H1 (cell line): Measurements from ENCODE around the gene TBCE. TPM values are rescaled to one million over a fixed set of nuclear protein-coding genes. Genes with fewer than 3 reads are reported as not detected.
A peak's percentile ranks its signal among the peaks of the same experiment; 100 is the strongest.

ENCODE experiments used
- CTCF ChIA-PET: fragments of 300-600 bp; sonication (Branson Sonifier 250); formaldehyde crosslinking; loops from one replicate; lab custom pipeline; 2021; ENCODE audit not compliant: partially characterized antibody; lab: Charles Lee
- POLR2A ChIA-PET: fragments of 300-600 bp; sonication (Branson Sonifier 250); formaldehyde crosslinking; loops from one replicate; lab custom pipeline; 2021; ENCODE audit warnings: inconsistent platforms; ENCODE audit not compliant: partially characterized antibody; lab: Charles Lee
- DNase-seq, 2 experiments: peaks; one replicate each; pipeline versions ENCODE4 v3.0.0 to v3.0.0-alpha.2; 2010 to 2022; ENCODE audit warnings: low spot score in 2 of 2, low read depth in 1 of 2, mixed read lengths in 1 of 2
- FAIRE-seq: peaks from 2 replicates; lab custom pipeline; 2011; peaks lifted over from hg19 to GRCh38; lab: Jason Lieb, UNC
- H2AFZ ChIP-seq: 2 replicates; pipeline ENCODE4 v1.8.1; 2012; ENCODE audit warnings: low read length, inconsistent platforms
- H2AK5ac ChIP-seq: 2 replicates; pipeline ENCODE4 v1.6.1; 2013; ENCODE audit warnings: low read depth, low read length
- H2BK120ac ChIP-seq: replicated peaks from 2 replicates; pipeline ENCODE3; 2013; ENCODE audit warnings: low read depth, low read length, inconsistent platforms
- H2BK12ac ChIP-seq: 2 replicates; pipeline ENCODE4 v1.6.1; 2013; ENCODE audit warnings: low read depth, low read length
- H2BK15ac ChIP-seq: 2 replicates; pipeline ENCODE4 v1.6.1; 2013; ENCODE audit warnings: low read length
- H2BK20ac ChIP-seq: 2 replicates; pipeline ENCODE4 v1.6.1; 2013; ENCODE audit warnings: low read length
- H2BK5ac ChIP-seq: 2 replicates; pipeline ENCODE4 v1.6.1; 2013; ENCODE audit warnings: low read depth, low read length
- H3K14ac ChIP-seq: 2 replicates; pipeline ENCODE4 v1.6.1; 2013; ENCODE audit warnings: inconsistent platforms; ENCODE audit not compliant: insufficient read length
- H3K18ac ChIP-seq: 2 replicates; pipeline ENCODE4 v1.6.1; 2013; ENCODE audit warnings: low read length; ENCODE audit errors: extremely low read depth
- H3K23ac ChIP-seq: 2 replicates; pipeline ENCODE4 v1.6.1; 2013; ENCODE audit warnings: inconsistent platforms; ENCODE audit not compliant: insufficient read length
- H3K23me2 ChIP-seq: 2 replicates; pipeline ENCODE4 v1.6.1; 2013; ENCODE audit warnings: low read depth, low read length
- H3K27ac ChIP-seq: 2 replicates; pipeline ENCODE4 v1.6.1; 2011; ENCODE audit warnings: low read depth, low read length, inconsistent platforms
- H3K27me3 ChIP-seq, 4 experiments: replicated peaks in 1 of 4; 1 replicate in 1 of 4; 2 replicates in 3 of 4; pipeline versions ENCODE4 v1.6.1 to v1.8.1; 2011 to 2013; ENCODE audit warnings: low read length in 3 of 4, mild to moderate bottlenecking in 3 of 4, inconsistent platforms in 2 of 4, mixed read lengths in 2 of 4, moderate library complexity in 1 of 4; ENCODE audit not compliant: control insufficient read depth in 3 of 4, insufficient read depth in 3 of 4; ENCODE audit errors: extremely low read depth in 1 of 4
- H3K36me3 ChIP-seq, 4 experiments: 2 replicates each; pipeline versions ENCODE4 v1.6.1 to v1.8.1; 2011 to 2013; ENCODE audit warnings: mild to moderate bottlenecking in 4 of 4, low read length in 3 of 4, moderate library complexity in 2 of 4, control low read depth in 1 of 4, inconsistent platforms in 1 of 4; ENCODE audit not compliant: insufficient read depth in 4 of 4, control insufficient read depth in 2 of 4
- H3K4ac ChIP-seq: replicated peaks from 2 replicates; pipeline ENCODE3; 2013; ENCODE audit warnings: low read length, low read depth, mixed read lengths, inconsistent platforms; ENCODE audit not compliant: insufficient read length
- H3K4me1 ChIP-seq, 4 experiments: replicated peaks in 1 of 4; 1 replicate in 1 of 4; 2 replicates in 3 of 4; pipeline versions ENCODE4 v1.6.1 to v1.8.1; 2011 to 2013; ENCODE audit warnings: low read length in 3 of 4, inconsistent platforms in 2 of 4, mixed read lengths in 1 of 4; ENCODE audit not compliant: insufficient read depth in 4 of 4, control insufficient read depth in 3 of 4
- H3K4me2 ChIP-seq, 2 experiments: 2 replicates each; pipeline versions ENCODE4 v1.6.1 to v1.8.1; 2011 to 2013; ENCODE audit warnings: low read depth in 2 of 2, low read length in 2 of 2, control low read depth in 1 of 2, inconsistent platforms in 1 of 2, mild to moderate bottlenecking in 1 of 2; ENCODE audit not compliant: insufficient read depth in 1 of 2
- H3K4me3 ChIP-seq, 4 experiments: fragments of 200-600, 300-600 bp in 1 of 4; sonication (generic), shearing (Covaris generic), sonication (Bioruptor Twin) in 1 of 4; 2 replicates each; pipeline versions ENCODE4 v1.5.1 to v1.8.1; 2011 to 2016; ENCODE audit warnings: low read length in 4 of 4, low read depth in 3 of 4, control low read depth in 2 of 4, inconsistent platforms in 2 of 4, mild to moderate bottlenecking in 2 of 4, mixed read lengths in 1 of 4, moderate library complexity in 1 of 4; ENCODE audit not compliant: insufficient read depth in 2 of 4; ENCODE audit errors: extremely low read depth in 1 of 4
- H3K56ac ChIP-seq: replicated peaks from 2 replicates; pipeline ENCODE3; 2013; ENCODE audit warnings: low read depth, mild to moderate bottlenecking, mixed read lengths, low read length, inconsistent platforms; ENCODE audit not compliant: insufficient read length
- H3K79me1 ChIP-seq: 2 replicates; pipeline ENCODE4 v1.6.1; 2013; ENCODE audit warnings: low read depth, low read length, control low read depth
- H3K79me2 ChIP-seq, 2 experiments: 2 replicates each; pipeline versions ENCODE4 v1.6.1 to v1.8.1; 2012 to 2013; ENCODE audit warnings: low read length in 2 of 2, mild to moderate bottlenecking in 2 of 2, inconsistent platforms in 1 of 2; ENCODE audit not compliant: insufficient read depth in 2 of 2, control insufficient read depth in 1 of 2
- H3K9ac ChIP-seq, 4 experiments: replicated peaks in 1 of 4; 1 replicate in 1 of 4; 2 replicates in 3 of 4; pipeline versions ENCODE4 v1.6.1 to v1.8.1; 2011 to 2013; ENCODE audit warnings: low read depth in 3 of 4, low read length in 3 of 4, control low read depth in 2 of 4, mild to moderate bottlenecking in 2 of 4, moderate library complexity in 2 of 4, inconsistent platforms in 1 of 4; ENCODE audit errors: extremely low read depth in 1 of 4
- H3K9me3 ChIP-seq, 2 experiments: 2 replicates each; pipeline versions ENCODE4 v1.6.1 to v1.8.1; 2012 to 2013; ENCODE audit warnings: mild to moderate bottlenecking in 2 of 2, moderate library complexity in 2 of 2, control low read depth in 1 of 2, inconsistent platforms in 1 of 2, low read depth in 1 of 2, low read length in 1 of 2, mixed read lengths in 1 of 2; ENCODE audit not compliant: insufficient read depth in 2 of 2
- H4K20me1 ChIP-seq, 2 experiments: replicated peaks in 1 of 2; 2 replicates each; pipeline versions ENCODE3 to v1.8.1; 2011 to 2013; ENCODE audit warnings: inconsistent platforms in 2 of 2, low read length in 2 of 2, mild to moderate bottlenecking in 1 of 2; ENCODE audit not compliant: insufficient read depth in 2 of 2, control insufficient read depth in 1 of 2
- H4K5ac ChIP-seq: 2 replicates; pipeline ENCODE4 v1.6.1; 2013; ENCODE audit warnings: low read length, low read depth, mixed read lengths, inconsistent platforms; ENCODE audit not compliant: insufficient read length
- H4K8ac ChIP-seq: 2 replicates; pipeline ENCODE4 v1.8.0; 2013; ENCODE audit warnings: mild to moderate bottlenecking, moderate library complexity, low read length, inconsistent platforms; ENCODE audit not compliant: insufficient read depth; ENCODE audit errors: extremely low read depth
- H4K91ac ChIP-seq: replicated peaks from 2 replicates; pipeline ENCODE3; 2013; ENCODE audit warnings: low read length, mixed read lengths, inconsistent platforms; ENCODE audit not compliant: insufficient read length
- ATF3 ChIP-seq: IDR thresholded peaks from 2 replicates; pipeline ENCODE4 v1.6.1; 2011; ENCODE audit warnings: low read depth, mild to moderate bottlenecking, low read length; ENCODE audit not compliant: insufficient read depth
- BCL11A ChIP-seq, 2 experiments: IDR thresholded peaks; one replicate each; pipeline ENCODE4 v1.6.1; 2011; ENCODE audit warnings: low read depth in 2 of 2, low read length in 2 of 2, mild to moderate bottlenecking in 2 of 2
- KDM5A ChIP-seq: fragments of 200-600 bp; IDR thresholded peaks from 2 replicates; pipeline ENCODE4 v1.7.1; 2012; ENCODE audit warnings: mild to moderate bottlenecking, low read length, inconsistent platforms, mixed read lengths
- MAFK ChIP-seq: IDR thresholded peaks from 2 replicates; pipeline ENCODE4 v1.6.1; 2012; ENCODE audit warnings: low read depth, mild to moderate bottlenecking, improper control_type of control experiment, low read length
- RNF2 ChIP-seq: fragments of 200-900, 300-1000 bp; sonication (generic); IDR thresholded peaks from 2 replicates; pipeline ENCODE4 v1.7.1; 2016; ENCODE audit warnings: borderline replicate concordance, low read depth, mild to moderate bottlenecking, antibody characterized with exemption, low read length; ENCODE audit not compliant: poor library complexity, severe bottlenecking; ENCODE audit errors: missing control alignments
- RXRA ChIP-seq: IDR thresholded peaks from 2 replicates; pipeline ENCODE4 v1.6.1; 2011; ENCODE audit warnings: low read depth, mild to moderate bottlenecking, low read length, moderate library complexity; ENCODE audit not compliant: insufficient read depth
- SIRT6 ChIP-seq: IDR thresholded peaks from one replicate; pipeline ENCODE4 v1.7.1; 2012; ENCODE audit warnings: low read length, inconsistent platforms
- SP2 ChIP-seq: IDR thresholded peaks from 2 replicates; pipeline ENCODE4 v1.6.1; 2012; ENCODE audit warnings: mild to moderate bottlenecking, low read length, inconsistent platforms
- YY1 ChIP-seq: IDR thresholded peaks from 2 replicates; pipeline ENCODE4 v1.6.1; 2011; ENCODE audit warnings: low read depth, mild to moderate bottlenecking, low read length
- WGBS, 2 experiments: shearing (Covaris generic) in 1 of 2; methylation state at CpG; one replicate each; pipeline versions ENCODE4 v1.1.6 to v1.1.7; 2013 to 2015; ENCODE audit warnings: low lambda C conversion rate in 2 of 2, mixed read lengths in 2 of 2, inconsistent platforms in 1 of 2, low coverage in 1 of 2, missing lambda C conversion rate in 1 of 2; ENCODE audit not compliant: insufficient replicate concordance in 2 of 2, insufficient coverage in 1 of 2, insufficient read length in 1 of 2; ENCODE audit errors: extremely low coverage in 1 of 2, missing lambda C conversion rate in 1 of 2; 5-methylcytosine and 5-hydroxymethylcytosine counted together
- polyA plus RNA-seq, 7 experiments: library from polyadenylated mRNA; depleted of rRNA in 3 of 7; stranded (reverse) in 5 of 7; unstranded in 2 of 7; fragments of >200 nt in 5 of 7; fragments of 200-250 nt in 2 of 7; gene quantifications; 1 replicate in 5 of 7; 2 replicates in 1 of 7; 4 replicates in 1 of 7; pipeline versions ENCODE4 v1.2.1 to v1.2.3, GENCODE V29; 2011 to 2013; ENCODE audit warnings: missing spikeins in 2 of 7, mixed read lengths in 2 of 7
- total RNA-seq: library from RNA; stranded (reverse); fragmentation: NEBNext Ultra II Directional; extraction: Animal tissue kit (Norgen Biotek cat#: 25700); gene quantifications from 2 replicates; pipeline ENCODE4 v1.2.1, GENCODE V29; 2021

The TBCE gene
- total and polyA plus RNA-seq, 2 of the 8 experiments (the other 6 are each of a cell fraction or from before 2014, with no cell fraction given) = 22.7 to 42.9 TPM

GRCh38 chr1:235325854-235326253 lies 41.4 kb upstream of the TBCE start:
- Histone ChIP-seq H3K79me2 (peaks cover 26 to 87% of the 10 kb centered on the region in 2 experiments), H2BK5ac (no peak overlapping the region), H2BK20ac (no peak overlapping the region), H2BK12ac (no peak overlapping the region), H3K18ac (no peak overlapping the region), H3K4me2 (peak overlapping the region; percentile 68 to 82; a peak in 3 of 4 replicates), H3K27me3 (no peaks in the 10 kb centered on the region), H3K4me1 (peaks cover 0 to 8% (median 0%) of the 10 kb centered on the region in 4 experiments; a peak in 3 of 7 replicates), H3K36me3 (peaks cover 0 to 20% (median 0%) of the 10 kb centered on the region in 4 experiments; a peak in 2 of 8 replicates), H3K23me2 (peaks cover 5% of the 10 kb centered on the region), H3K9ac (no peak overlapping the region), H3K14ac (no peak overlapping the region), H4K8ac (no peak overlapping the region), H3K4me3 (peak overlapping the region; percentile 45 to 95 (median 86); a peak in 5 of 8 replicates), H3K23ac (no peak overlapping the region), H3K9me3 (no peaks in the 10 kb centered on the region), H2BK120ac (no peak overlapping the region), H4K91ac (no peak overlapping the region), H3K79me1 (no peaks in the 10 kb centered on the region), H4K5ac (no peak overlapping the region), H3K4ac (no peak overlapping the region), H2AFZ (no peak overlapping the region), H3K56ac (no peak overlapping the region), H2BK15ac (no peak overlapping the region), H3K27ac (no peak overlapping the region), H4K20me1 (peaks cover 3 to 11% of the 10 kb centered on the region in 2 experiments), H2AK5ac (no peak overlapping the region)
- FAIRE-seq (no peak), DNase-seq (no peak)
- 75% methylated on average over 2 of the region's 2 CpGs; no CpG with 5 or more reads in 1 of the 2 experiments for WGBS, 2 experiments
- TF ChIP-seq RNF2 (no peak), KDM5A (no peak), BCL11A (IDR thresholded peaks at IDR 0.05; ENCODE audit: low read depth in 2 of 2, low read length in 2 of 2) (no peak), YY1 (no peak), SP2 (no peak), ATF3 (no peak), MAFK (no peak), SIRT6 (no peak), RXRA (no peak)
- ChIA-PET POLR2A (interaction anchor here (0.6 to 6.8 kb wide), 4 partner anchors 11 to 69 kb away, joined by 3 to 39 read pairs (median 5); partner anchors contain the start of gene TBCE), CTCF (interaction anchor here (1.2 to 1.6 kb wide), 5 partner anchors 11 to 98 kb away, joined by 3 to 4 read pairs (median 3); no protein-coding TSS in a partner anchor)
